SK-N-SH treated with all-trans-retinoic acid at 6 μM for 48 hours (cell line): ENCODE results near the gene INHBB.

Experiments used
- ATAC-seq: fragments of 200-7000 bp; cut with Tn5 transposase; 3 replicates; pipeline ENCODE4 v1.9.1; 2020; ENCODE audit warnings: mild to moderate bottlenecking, moderate library complexity
- ARNTL ChIP-seq: fragments of 450-650 bp; formaldehyde crosslinking; IDR thresholded peaks from 2 replicates; pipeline ENCODE4 v1.5.0; 2020; ENCODE audit warnings: low read depth, mild to moderate bottlenecking, moderate library complexity, borderline replicate concordance
- BACH2 ChIP-seq: fragments of 250-450 bp; sonication (Bioruptor Pico); IDR thresholded peaks from 2 replicates; pipeline ENCODE4 v1.9.0; 2021; ENCODE audit warnings: mild to moderate bottlenecking, borderline replicate concordance
- CSDC2 ChIP-seq: fragments of 250-450 bp; sonication (Bioruptor Pico); IDR thresholded peaks from 2 replicates; pipeline ENCODE4 v1.5.0; 2020; ENCODE audit warnings: mild to moderate bottlenecking, moderate library complexity
- GLIS3 ChIP-seq: fragments of 250-450 bp; sonication (Bioruptor Pico); IDR thresholded peaks from 2 replicates; pipeline ENCODE4 v1.5.0; 2020; ENCODE audit warnings: mild to moderate bottlenecking, moderate library complexity
- ISL1 ChIP-seq: fragments of 250-450 bp; sonication (Bioruptor Pico); IDR thresholded peaks from 2 replicates; pipeline ENCODE4 v2.1.2; 2022; ENCODE audit warnings: mild to moderate bottlenecking, moderate library complexity
- OSR1 ChIP-seq: fragments of 250-450 bp; sonication (Bioruptor Pico); IDR thresholded peaks from 2 replicates; pipeline ENCODE4 v1.8.0; 2022; ENCODE audit warnings: moderate library complexity, mild to moderate bottlenecking, inconsistent platforms
- PPARA ChIP-seq: fragments of 250-450 bp; sonication (Bioruptor Pico); IDR thresholded peaks from 2 replicates; pipeline ENCODE4 v1.5.0; 2020; ENCODE audit warnings: mild to moderate bottlenecking, borderline replicate concordance
- RARB ChIP-seq: fragments of 250-450 bp; sonication (Bioruptor Pico); IDR thresholded peaks from 2 replicates; pipeline ENCODE4 v1.8.0; 2021; ENCODE audit warnings: mild to moderate bottlenecking, moderate library complexity
- SNAI2 ChIP-seq: fragments of 250-450 bp; sonication (Bioruptor Pico); IDR thresholded peaks from 2 replicates; pipeline ENCODE4 v1.5.0; 2020; ENCODE audit warnings: mild to moderate bottlenecking, moderate library complexity
- TCF4 ChIP-seq: fragments of 250-450 bp; sonication (Bioruptor Pico); IDR thresholded peaks from 2 replicates; pipeline ENCODE4 v1.8.0; 2021; ENCODE audit warnings: mild to moderate bottlenecking, moderate library complexity, borderline replicate concordance
- TOX ChIP-seq: fragments of 250-450 bp; sonication (Bioruptor Pico); IDR thresholded peaks from 2 replicates; pipeline ENCODE4 v1.8.0; 2021; ENCODE audit warnings: mild to moderate bottlenecking, moderate library complexity, borderline replicate concordance
- ZC3H10 ChIP-seq: fragments of 250-450 bp; sonication (Bioruptor Pico); IDR thresholded peaks from 2 replicates; pipeline ENCODE4 v1.5.1; 2021; ENCODE audit warnings: mild to moderate bottlenecking, moderate library complexity
- ZFP30 ChIP-seq: fragments of 450-650 bp; formaldehyde crosslinking; IDR thresholded peaks from 2 replicates; pipeline ENCODE4 v1.5.0; 2022; ENCODE audit warnings: mild to moderate bottlenecking, moderate library complexity
- ZNF565 ChIP-seq: fragments of 450-650 bp; formaldehyde crosslinking; conservative IDR thresholded peaks from 2 replicates; pipeline ENCODE4 v1.5.0; 2020; ENCODE audit warnings: low read depth, mild to moderate bottlenecking, moderate library complexity
- ZNF70 ChIP-seq: fragments of 450-650 bp; formaldehyde crosslinking; IDR thresholded peaks from 2 replicates; pipeline ENCODE4 v1.5.0; 2020; ENCODE audit warnings: mild to moderate bottlenecking, moderate library complexity
- ZNF8 ChIP-seq: fragments of 450-650 bp; formaldehyde crosslinking; IDR thresholded peaks from 2 replicates; pipeline ENCODE4 v1.5.0; 2020; ENCODE audit warnings: mild to moderate bottlenecking, moderate library complexity
- TF ChIP-seq, protein P1 (sequence below): fragments of 250-450 bp; sonication (Bioruptor Pico); IDR thresholded peaks from 2 replicates; pipeline ENCODE4 v1.5.0; 2020; ENCODE audit warnings: mild to moderate bottlenecking, moderate library complexity
- TF ChIP-seq, protein P2 (sequence below): fragments of 250-450 bp; sonication (Bioruptor Pico); IDR thresholded peaks from 2 replicates; pipeline ENCODE4 v1.5.1; 2020; ENCODE audit warnings: low read depth, mild to moderate bottlenecking, moderate library complexity
- TF ChIP-seq, protein P3 (sequence below): fragments of 250-450 bp; sonication (Bioruptor Pico); IDR thresholded peaks from 2 replicates; pipeline ENCODE4 v1.8.0; 2020; ENCODE audit warnings: mild to moderate bottlenecking, moderate library complexity, borderline replicate concordance

Gene INHBB

DNA sequence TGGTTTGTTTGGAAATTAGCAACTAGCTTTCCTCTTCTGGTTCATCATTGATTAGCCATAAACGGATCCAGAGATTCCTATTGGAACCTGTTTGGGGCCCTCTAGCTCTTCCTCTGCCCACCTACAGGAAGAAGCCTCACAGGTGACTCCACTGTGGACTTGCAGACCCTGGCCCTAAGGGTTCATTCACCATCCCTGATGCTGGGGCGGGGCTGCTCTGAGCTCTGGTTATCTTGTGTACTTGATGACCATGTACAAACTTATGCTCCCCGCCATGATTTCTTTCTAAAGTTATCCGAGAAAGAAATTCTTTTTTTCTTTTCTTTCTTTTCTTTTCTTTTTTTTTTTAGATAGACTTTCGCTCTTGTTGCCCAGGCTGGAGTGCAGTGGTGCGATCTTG, 33.9 kb upstream of the INHBB start:
- TF ChIP-seq, protein P1, sequence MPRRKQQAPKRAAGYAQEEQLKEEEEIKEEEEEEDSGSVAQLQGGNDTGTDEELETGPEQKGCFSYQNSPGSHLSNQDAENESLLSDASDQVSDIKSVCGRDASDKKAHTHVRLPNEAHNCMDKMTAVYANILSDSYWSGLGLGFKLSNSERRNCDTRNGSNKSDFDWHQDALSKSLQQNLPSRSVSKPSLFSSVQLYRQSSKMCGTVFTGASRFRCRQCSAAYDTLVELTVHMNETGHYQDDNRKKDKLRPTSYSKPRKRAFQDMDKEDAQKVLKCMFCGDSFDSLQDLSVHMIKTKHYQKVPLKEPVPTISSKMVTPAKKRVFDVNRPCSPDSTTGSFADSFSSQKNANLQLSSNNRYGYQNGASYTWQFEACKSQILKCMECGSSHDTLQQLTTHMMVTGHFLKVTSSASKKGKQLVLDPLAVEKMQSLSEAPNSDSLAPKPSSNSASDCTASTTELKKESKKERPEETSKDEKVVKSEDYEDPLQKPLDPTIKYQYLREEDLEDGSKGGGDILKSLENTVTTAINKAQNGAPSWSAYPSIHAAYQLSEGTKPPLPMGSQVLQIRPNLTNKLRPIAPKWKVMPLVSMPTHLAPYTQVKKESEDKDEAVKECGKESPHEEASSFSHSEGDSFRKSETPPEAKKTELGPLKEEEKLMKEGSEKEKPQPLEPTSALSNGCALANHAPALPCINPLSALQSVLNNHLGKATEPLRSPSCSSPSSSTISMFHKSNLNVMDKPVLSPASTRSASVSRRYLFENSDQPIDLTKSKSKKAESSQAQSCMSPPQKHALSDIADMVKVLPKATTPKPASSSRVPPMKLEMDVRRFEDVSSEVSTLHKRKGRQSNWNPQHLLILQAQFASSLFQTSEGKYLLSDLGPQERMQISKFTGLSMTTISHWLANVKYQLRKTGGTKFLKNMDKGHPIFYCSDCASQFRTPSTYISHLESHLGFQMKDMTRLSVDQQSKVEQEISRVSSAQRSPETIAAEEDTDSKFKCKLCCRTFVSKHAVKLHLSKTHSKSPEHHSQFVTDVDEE (CRISPR knock-in tag): no peak
- TF ChIP-seq ZNF70: no peak
- no peak for ATAC-seq

DNA sequence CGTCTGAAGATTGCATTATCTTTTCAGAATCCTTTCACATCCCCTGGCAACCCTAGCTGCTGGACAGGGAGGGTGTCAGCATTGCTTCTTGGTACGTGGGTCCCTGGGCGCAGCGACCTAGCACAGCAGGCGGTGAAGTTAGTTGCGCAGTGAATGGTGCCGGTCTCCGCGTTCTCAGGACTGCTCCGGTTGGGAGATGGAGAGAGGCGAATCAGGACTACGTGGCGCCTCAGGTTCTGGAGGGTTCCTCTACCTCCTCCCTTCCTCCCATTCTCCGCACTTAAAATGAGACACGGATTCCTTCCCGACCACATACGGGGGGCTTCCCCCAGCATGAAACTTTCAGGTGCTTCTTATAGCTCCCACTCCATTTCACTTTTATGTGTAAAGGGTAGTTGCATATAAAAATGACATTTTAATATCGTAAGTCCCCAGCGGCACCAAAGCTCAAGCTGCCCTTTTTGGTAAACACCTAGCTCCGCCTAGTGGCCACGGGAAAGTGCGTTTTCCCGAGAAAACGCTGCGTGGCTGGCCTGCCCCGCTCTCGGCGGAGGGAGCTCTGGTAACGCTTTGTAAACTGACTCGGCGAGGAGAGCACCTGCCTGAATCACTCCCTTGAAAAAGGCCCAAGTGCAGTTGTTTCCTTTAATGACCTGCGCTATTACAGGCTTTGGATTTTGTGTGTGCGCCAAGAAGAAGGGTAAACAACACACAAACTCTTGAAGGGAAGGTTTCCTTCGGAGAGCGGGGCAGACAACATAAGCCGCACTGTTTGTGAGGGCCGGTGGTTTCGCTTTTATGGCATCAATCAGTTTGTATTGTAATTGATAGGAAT, 32.9 kb upstream of the INHBB start:
- peak; percentile 94 for ATAC-seq
- TF ChIP-seq ZNF8 (CRISPR knock-in tag) (peak; percentile 41; the same call in 1 of the 2 replicates), TCF4 (CRISPR knock-in tag) (no peak)
- TF ChIP-seq, all 23 proteins: peak for 1

DNA sequence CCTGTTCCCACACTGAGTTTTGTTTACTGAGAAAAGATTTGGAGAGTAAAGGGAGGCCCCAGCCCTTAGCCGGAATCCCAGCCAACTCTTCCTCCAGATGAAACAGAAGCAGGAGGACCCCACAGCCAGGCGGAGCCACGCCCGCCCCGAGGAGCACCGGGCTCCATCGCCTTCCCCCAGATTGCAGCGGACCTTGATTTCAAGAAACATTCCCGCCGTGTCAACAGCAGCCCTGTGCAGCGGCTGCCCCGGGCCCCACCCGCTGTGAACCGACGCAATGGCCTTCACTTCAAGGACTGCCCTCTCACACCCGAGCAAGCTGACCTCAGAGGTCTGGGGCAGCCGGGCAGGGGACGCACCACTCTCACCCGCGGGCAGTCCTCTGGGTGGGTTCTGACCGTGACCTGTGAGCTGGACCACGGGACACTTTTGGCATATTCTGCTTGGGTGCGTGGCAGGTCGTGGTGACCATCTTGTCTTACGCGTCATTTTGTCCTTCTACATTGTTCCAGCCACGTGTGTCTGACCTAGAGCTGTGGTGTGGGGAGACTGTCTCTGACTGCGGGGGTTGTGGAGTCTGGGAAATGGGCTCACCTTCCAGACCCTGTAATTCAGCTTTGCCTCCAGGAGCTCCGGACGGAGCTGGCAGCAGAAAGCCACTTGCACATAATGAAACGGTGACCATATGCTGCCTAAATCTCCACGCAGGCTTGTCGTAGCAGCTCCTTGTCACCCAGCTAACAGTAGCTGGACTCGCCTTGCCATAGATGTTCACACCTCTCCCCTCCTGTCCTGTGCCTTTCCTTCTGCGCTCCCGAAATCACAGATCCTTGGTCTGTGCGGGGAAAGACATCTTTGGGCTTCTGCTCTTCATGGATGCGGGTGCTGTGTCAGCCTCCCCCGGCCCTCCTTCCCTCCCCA, 32.0 kb upstream of the INHBB start:
- TF ChIP-seq OSR1 (CRISPR knock-in tag) (no peak), ZFP30 (CRISPR knock-in tag) (no peak), TOX (CRISPR knock-in tag) (no peak), PPARA (CRISPR knock-in tag) (no peak), ZNF565 (CRISPR knock-in tag) (no peak), BACH2 (no peak), RARB (CRISPR knock-in tag) (no peak), ZNF70 (no peak), TCF4 (CRISPR knock-in tag) (no peak), CSDC2 (no peak), GLIS3 (CRISPR knock-in tag) (no peak), ARNTL (CRISPR knock-in tag) (no peak), SNAI2 (CRISPR knock-in tag) (no peak), ZNF8 (CRISPR knock-in tag) (no peak), ZC3H10 (CRISPR knock-in tag) (no peak), ISL1 (no peak)
- TF ChIP-seq, protein P2, sequence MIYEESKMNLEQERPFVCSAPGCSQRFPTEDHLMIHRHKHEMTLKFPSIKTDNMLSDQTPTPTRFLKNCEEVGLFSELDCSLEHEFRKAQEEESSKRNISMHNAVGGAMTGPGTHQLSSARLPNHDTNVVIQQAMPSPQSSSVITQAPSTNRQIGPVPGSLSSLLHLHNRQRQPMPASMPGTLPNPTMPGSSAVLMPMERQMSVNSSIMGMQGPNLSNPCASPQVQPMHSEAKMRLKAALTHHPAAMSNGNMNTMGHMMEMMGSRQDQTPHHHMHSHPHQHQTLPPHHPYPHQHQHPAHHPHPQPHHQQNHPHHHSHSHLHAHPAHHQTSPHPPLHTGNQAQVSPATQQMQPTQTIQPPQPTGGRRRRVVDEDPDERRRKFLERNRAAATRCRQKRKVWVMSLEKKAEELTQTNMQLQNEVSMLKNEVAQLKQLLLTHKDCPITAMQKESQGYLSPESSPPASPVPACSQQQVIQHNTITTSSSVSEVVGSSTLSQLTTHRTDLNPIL: no peak
- TF ChIP-seq, protein P3, sequence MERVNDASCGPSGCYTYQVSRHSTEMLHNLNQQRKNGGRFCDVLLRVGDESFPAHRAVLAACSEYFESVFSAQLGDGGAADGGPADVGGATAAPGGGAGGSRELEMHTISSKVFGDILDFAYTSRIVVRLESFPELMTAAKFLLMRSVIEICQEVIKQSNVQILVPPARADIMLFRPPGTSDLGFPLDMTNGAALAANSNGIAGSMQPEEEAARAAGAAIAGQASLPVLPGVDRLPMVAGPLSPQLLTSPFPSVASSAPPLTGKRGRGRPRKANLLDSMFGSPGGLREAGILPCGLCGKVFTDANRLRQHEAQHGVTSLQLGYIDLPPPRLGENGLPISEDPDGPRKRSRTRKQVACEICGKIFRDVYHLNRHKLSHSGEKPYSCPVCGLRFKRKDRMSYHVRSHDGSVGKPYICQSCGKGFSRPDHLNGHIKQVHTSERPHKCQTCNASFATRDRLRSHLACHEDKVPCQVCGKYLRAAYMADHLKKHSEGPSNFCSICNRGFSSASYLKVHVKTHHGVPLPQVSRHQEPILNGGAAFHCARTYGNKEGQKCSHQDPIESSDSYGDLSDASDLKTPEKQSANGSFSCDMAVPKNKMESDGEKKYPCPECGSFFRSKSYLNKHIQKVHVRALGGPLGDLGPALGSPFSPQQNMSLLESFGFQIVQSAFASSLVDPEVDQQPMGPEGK (CRISPR knock-in tag): no peak
- TF ChIP-seq, protein P1 (CRISPR knock-in tag): no peak

More for the DNA sequence above, 32.0 kb upstream of the INHBB start:
- no peak; the same call in 2 of the 3 replicates for ATAC-seq
